SK-N-SH (cell line): Measurements from ENCODE around the gene VPS36. TPM values are rescaled to one million over a fixed set of nuclear protein-coding genes. Genes with fewer than 3 reads are reported as not detected.

ENCODE experiments used
- CTCF ChIA-PET: fragments of 300-600, 350-600 bp; formaldehyde crosslinking; extraction: SDS; loops from one replicate; lab custom pipeline; 2021; lab: Yijun Ruan, JAX
- POLR2A ChIA-PET: fragments of 350-600 bp; sonication (Branson Sonifier 250); formaldehyde crosslinking; extraction: SDS; loops from one replicate; lab custom pipeline; 2020; ENCODE audit warnings: antibody characterized with exemption, inconsistent platforms; lab: Yijun Ruan, JAX
- DNase-seq: peaks from one replicate; pipeline ENCODE4 v3.0.0; 2012
- H2AFZ ChIP-seq: fragments of 200-600 bp; sonication (generic); 2 replicates; pipeline ENCODE4 v1.8.1; 2016; ENCODE audit warnings: antibody characterized with exemption, mild to moderate bottlenecking, low read depth
- H3F3A ChIP-seq: fragments of 200-600 bp; sonication (generic); replicated peaks from 2 replicates; pipeline ENCODE3; 2016; ENCODE audit warnings: antibody characterized with exemption, mild to moderate bottlenecking; ENCODE audit not compliant: insufficient read depth
- H3K27ac ChIP-seq, 2 experiments: fragments of 200-500 bp in 1 of 2; fragments of 200-600 bp in 1 of 2; sonication (Bioruptor generic) in 1 of 2; sonication (generic), shearing (Covaris generic) in 1 of 2; 2 replicates each; pipeline versions ENCODE4 v1.5.1 to v1.6.1; 2014 to 2016; ENCODE audit warnings: low read depth in 2 of 2, inconsistent platforms in 1 of 2, low read length in 1 of 2, mild to moderate bottlenecking in 1 of 2, mixed read lengths in 1 of 2
- H3K27me3 ChIP-seq: fragments of 200-600 bp; sonication (generic), shearing (Covaris generic); 2 replicates; pipeline ENCODE4 v1.6.1; 2016; ENCODE audit warnings: mixed run types; ENCODE audit not compliant: insufficient read depth
- H3K36me3 ChIP-seq, 2 experiments: fragments of 200-500 bp in 1 of 2; fragments of 200-600 bp in 1 of 2; sonication (Bioruptor generic) in 1 of 2; sonication (generic) in 1 of 2; replicated peaks in 1 of 2; 2 replicates each; pipeline versions ENCODE3 to v1.5.1; 2014 to 2016; ENCODE audit warnings: low read length in 1 of 2, mild to moderate bottlenecking in 1 of 2; ENCODE audit not compliant: insufficient read depth in 2 of 2, control insufficient read depth in 1 of 2
- H3K4me1 ChIP-seq, 2 experiments: fragments of 200-500 bp in 1 of 2; fragments of 200-600 bp in 1 of 2; sonication (Bioruptor generic) in 1 of 2; sonication (generic), shearing (Covaris generic) in 1 of 2; 2 replicates each; pipeline versions ENCODE4 v1.5.1 to v1.6.1; 2014 to 2016; ENCODE audit warnings: low read depth in 1 of 2, low read length in 1 of 2, mixed run types in 1 of 2; ENCODE audit not compliant: insufficient read depth in 2 of 2, control insufficient read depth in 1 of 2
- H3K4me2 ChIP-seq: fragments of 200-600 bp; sonication (generic), shearing (Covaris generic); 2 replicates; pipeline ENCODE4 v1.6.1; 2017; ENCODE audit warnings: mixed run types
- H3K4me3 ChIP-seq, 2 experiments: fragments of 200-500 bp in 1 of 2; fragments of 200-600 bp in 1 of 2; sonication (Bioruptor generic) in 1 of 2; sonication (generic), shearing (Covaris generic) in 1 of 2; 2 replicates each; pipeline versions ENCODE4 v1.5.1 to v1.8.1; 2014 to 2016; ENCODE audit warnings: low read depth in 2 of 2, inconsistent platforms in 1 of 2, low read length in 1 of 2, mild to moderate bottlenecking in 1 of 2, mixed read lengths in 1 of 2, moderate library complexity in 1 of 2
- H3K79me2 ChIP-seq: fragments of 200-600 bp; sonication (generic); 2 replicates; pipeline ENCODE4 v1.8.1; 2017; ENCODE audit warnings: mild to moderate bottlenecking; ENCODE audit not compliant: insufficient read depth
- H3K9ac ChIP-seq: fragments of 200-600 bp; sonication (generic); 2 replicates; pipeline ENCODE4 v1.6.1; 2017; ENCODE audit warnings: mixed run types
- H3K9me2 ChIP-seq: fragments of 200-600 bp; sonication (generic); 2 replicates; pipeline ENCODE4 v1.6.1; 2017; ENCODE audit warnings: mixed run types
- H3K9me3 ChIP-seq: fragments of 200-600 bp; sonication (generic); 2 replicates; pipeline ENCODE4 v1.6.1; 2017; ENCODE audit warnings: mixed run types, mild to moderate bottlenecking, moderate library complexity
- H4K20me1 ChIP-seq: fragments of 200-600 bp; sonication (generic); 2 replicates; pipeline ENCODE4 v1.6.1; 2017; ENCODE audit warnings: mild to moderate bottlenecking, mixed run types; ENCODE audit not compliant: insufficient read depth
- CHD2 ChIP-seq: fragments of 150-350 bp; IDR thresholded peaks from 2 replicates; pipeline ENCODE4 v1.6.1; 2018; ENCODE audit warnings: low read length; ENCODE audit not compliant: partially characterized antibody
- ELF1 ChIP-seq: IDR thresholded peaks from 2 replicates; pipeline ENCODE4 v1.4.0; 2012
- EP300 ChIP-seq, 2 experiments: IDR thresholded peaks; 2 replicates each; pipeline versions ENCODE4 v1.4.0 to v1.6.1; 2012; ENCODE audit warnings: borderline replicate concordance in 1 of 2, low read depth in 1 of 2, low read length in 1 of 2
- FOSL2 ChIP-seq: IDR thresholded peaks from 2 replicates; pipeline ENCODE4 v1.4.0; 2012; ENCODE audit warnings: low read depth, mild to moderate bottlenecking, moderate library complexity, borderline replicate concordance
- FOXJ3 ChIP-seq: sonication (generic); formaldehyde crosslinking; IDR thresholded peaks from 2 replicates; pipeline ENCODE4 v1.5.1; 2020; ENCODE audit warnings: mild to moderate bottlenecking, missing genetic modification reagents
- GABPA ChIP-seq: IDR thresholded peaks from 2 replicates; pipeline ENCODE4 v1.4.0; 2012; ENCODE audit warnings: low read depth, mild to moderate bottlenecking
- GATA2 ChIP-seq: sonication (generic); formaldehyde crosslinking; IDR thresholded peaks from 2 replicates; pipeline ENCODE4 v1.5.0; 2020; ENCODE audit warnings: mild to moderate bottlenecking, missing genetic modification reagents
- MEF2A ChIP-seq: IDR thresholded peaks from 2 replicates; pipeline ENCODE4 v1.4.0; 2012; ENCODE audit warnings: low read depth, borderline replicate concordance
- MXI1 ChIP-seq: IDR thresholded peaks from 2 replicates; pipeline ENCODE4 v1.6.1; 2012; ENCODE audit warnings: mild to moderate bottlenecking, low read depth, low read length, improper control_type of control experiment
- RCOR1 ChIP-seq: fragments of 150-350 bp; IDR thresholded peaks from 2 replicates; pipeline ENCODE4 v1.6.1; 2017; ENCODE audit warnings: antibody characterized with exemption, low read length
- RFX5 ChIP-seq: IDR thresholded peaks from 2 replicates; pipeline ENCODE4 v1.6.1; 2012; ENCODE audit warnings: mild to moderate bottlenecking, improper control_type of control experiment, low read length
- RXRA ChIP-seq: IDR thresholded peaks from 2 replicates; pipeline ENCODE4 v1.4.0; 2012; ENCODE audit warnings: low read depth, mild to moderate bottlenecking, borderline replicate concordance
- SIN3A ChIP-seq: IDR thresholded peaks from 2 replicates; pipeline ENCODE4 v1.6.1; 2012; ENCODE audit warnings: low read depth, mild to moderate bottlenecking, low read length, moderate library complexity, borderline replicate concordance
- SMC3 ChIP-seq: IDR thresholded peaks from 2 replicates; pipeline ENCODE4 v1.6.1; 2012; ENCODE audit warnings: low read depth, low read length, improper control_type of control experiment
- TAF1 ChIP-seq: IDR thresholded peaks from 2 replicates; pipeline ENCODE4 v1.6.1; 2012; ENCODE audit warnings: low read depth, mild to moderate bottlenecking, low read length, moderate library complexity, borderline replicate concordance
- TEAD4 ChIP-seq: IDR thresholded peaks from 2 replicates; pipeline ENCODE4 v1.4.0; 2012; ENCODE audit warnings: mild to moderate bottlenecking, borderline replicate concordance; ENCODE audit not compliant: insufficient read depth
- YY1 ChIP-seq: IDR thresholded peaks from 2 replicates; pipeline ENCODE4 v1.4.0; 2012; ENCODE audit warnings: low read depth, mild to moderate bottlenecking
- WGBS: methylation state at CpG from one replicate; pipeline ENCODE4 v1.1.6; 2017; ENCODE audit warnings: low lambda C conversion rate; 5-methylcytosine and 5-hydroxymethylcytosine counted together
- polyA plus RNA-seq, 3 experiments: library from polyadenylated mRNA; depleted of rRNA; stranded (reverse); fragments of >200 nt; gene quantifications; 2 replicates each; pipeline ENCODE4 v1.2.3, GENCODE V29; 2012
- TF ChIP-seq, protein P1 (sequence below): IDR thresholded peaks from 2 replicates; pipeline ENCODE4; 2012
- TF ChIP-seq, protein P2 (sequence below): fragments of 150-350 bp; IDR thresholded peaks from 2 replicates; pipeline ENCODE4 v1.6.1; 2017; ENCODE audit warnings: antibody characterized with exemption, low read length, low read depth, borderline replicate concordance
- TF ChIP-seq, protein P3 (sequence below): IDR thresholded peaks from 2 replicates; pipeline ENCODE4 v1.6.1; 2012; ENCODE audit warnings: mild to moderate bottlenecking, low read depth, low read length, moderate library complexity

VPS36 gene
- polyA plus RNA-seq, 1 of the 3 experiments (the other 2 are of a cell fraction) = 9.9 TPM

DNA sequence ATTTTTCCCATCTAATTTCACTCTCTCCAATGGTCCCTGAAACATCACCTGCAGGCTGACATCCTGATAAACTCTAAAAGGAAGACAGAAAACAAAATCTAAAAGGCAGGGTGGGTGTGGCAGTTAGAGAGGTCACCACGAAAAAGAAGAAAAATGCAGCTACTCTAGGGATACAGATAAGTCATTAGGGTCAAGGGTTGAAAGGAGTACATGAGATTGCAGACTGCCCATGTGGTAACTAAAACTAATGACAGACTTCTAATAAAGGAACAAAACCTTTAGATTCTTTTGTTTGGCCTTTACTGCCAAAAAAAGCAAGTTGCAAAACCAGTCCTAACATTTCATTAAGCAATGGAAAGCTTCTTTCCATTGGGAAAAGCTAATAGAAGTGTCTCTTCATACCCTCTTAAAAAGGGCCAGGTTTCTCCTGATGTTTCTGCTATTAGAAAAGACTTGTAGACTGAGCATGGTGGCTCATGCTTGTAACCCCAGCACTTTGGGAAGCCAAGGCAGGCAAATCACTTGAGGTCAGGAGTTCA, 75.5 kb downstream of the VPS36 start:
- H2AFZ ChIP-seq = no peak overlapping the region
- H3K4me1 ChIP-seq = no peaks in the 10 kb centered on the region; a peak in 1 of 4 replicates
- no peaks in the 10 kb centered on the region for H3K27me3 ChIP-seq
- no peak overlapping the region for H3K9ac ChIP-seq
- ChIA-PET POLR2A (interaction anchor here (0.6 kb wide), 1 partner anchor 26 kb away, joined by 5 read pairs; no protein-coding TSS in a partner anchor), CTCF (interaction anchor here (1.4 to 2.5 kb wide), 3 partner anchors 9 to 75 kb away, joined by 3 to 14 read pairs (median 5); partner anchors contain the start of gene VPS36)
- H4K20me1 ChIP-seq = no peaks in the 10 kb centered on the region
- H3K9me2 ChIP-seq = no peaks in the 10 kb centered on the region
- no peak for DNase-seq
- H3K36me3 ChIP-seq = no peaks in the 10 kb centered on the region
- no peaks in the 10 kb centered on the region for H3K9me3 ChIP-seq
- peaks cover 11% of the 10 kb centered on the region for H3F3A ChIP-seq
- no peak overlapping the region for H3K4me3 ChIP-seq
- H3K27ac ChIP-seq = no peak overlapping the region
- TF ChIP-seq FOSL2 = no peak
- TF ChIP-seq TEAD4 = no peak
- TF ChIP-seq, protein P1, sequence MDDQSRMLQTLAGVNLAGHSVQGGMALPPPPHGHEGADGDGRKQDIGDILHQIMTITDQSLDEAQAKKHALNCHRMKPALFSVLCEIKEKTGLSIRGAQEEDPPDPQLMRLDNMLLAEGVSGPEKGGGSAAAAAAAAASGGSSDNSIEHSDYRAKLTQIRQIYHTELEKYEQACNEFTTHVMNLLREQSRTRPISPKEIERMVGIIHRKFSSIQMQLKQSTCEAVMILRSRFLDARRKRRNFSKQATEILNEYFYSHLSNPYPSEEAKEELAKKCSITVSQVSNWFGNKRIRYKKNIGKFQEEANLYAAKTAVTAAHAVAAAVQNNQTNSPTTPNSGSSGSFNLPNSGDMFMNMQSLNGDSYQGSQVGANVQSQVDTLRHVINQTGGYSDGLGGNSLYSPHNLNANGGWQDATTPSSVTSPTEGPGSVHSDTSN = no peak
- no peak for TF ChIP-seq RXRA
- no peak for TF ChIP-seq SMC3
- no peak for TF ChIP-seq MEF2A
- TF ChIP-seq GABPA = no peak
- TF ChIP-seq FOXJ3 (CRISPR knock-in tag) = no peak
- no peak for TF ChIP-seq RCOR1
- no peak for TF ChIP-seq MXI1
- TF ChIP-seq ELF1 = no peak
- TF ChIP-seq CHD2 = no peak
- TF ChIP-seq EP300 (IDR thresholded peaks at IDR 0.05; ENCODE audit: borderline replicate concordance in 1 of 2, low read depth in 1 of 2, low read length in 1 of 2) = no peak
- TF ChIP-seq, protein P2, sequence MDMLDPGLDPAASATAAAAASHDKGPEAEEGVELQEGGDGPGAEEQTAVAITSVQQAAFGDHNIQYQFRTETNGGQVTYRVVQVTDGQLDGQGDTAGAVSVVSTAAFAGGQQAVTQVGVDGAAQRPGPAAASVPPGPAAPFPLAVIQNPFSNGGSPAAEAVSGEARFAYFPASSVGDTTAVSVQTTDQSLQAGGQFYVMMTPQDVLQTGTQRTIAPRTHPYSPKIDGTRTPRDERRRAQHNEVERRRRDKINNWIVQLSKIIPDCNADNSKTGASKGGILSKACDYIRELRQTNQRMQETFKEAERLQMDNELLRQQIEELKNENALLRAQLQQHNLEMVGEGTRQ = no peak
- TF ChIP-seq RFX5 = no peak
- no peak for TF ChIP-seq SIN3A
- no peak for TF ChIP-seq GATA2 (CRISPR knock-in tag)
- H3K79me2 ChIP-seq = no peaks in the 10 kb centered on the region
- H3K4me2 ChIP-seq = no peak overlapping the region
- WGBS = 60% methylated on average over 1 of the region's 1 CpG

DNA sequence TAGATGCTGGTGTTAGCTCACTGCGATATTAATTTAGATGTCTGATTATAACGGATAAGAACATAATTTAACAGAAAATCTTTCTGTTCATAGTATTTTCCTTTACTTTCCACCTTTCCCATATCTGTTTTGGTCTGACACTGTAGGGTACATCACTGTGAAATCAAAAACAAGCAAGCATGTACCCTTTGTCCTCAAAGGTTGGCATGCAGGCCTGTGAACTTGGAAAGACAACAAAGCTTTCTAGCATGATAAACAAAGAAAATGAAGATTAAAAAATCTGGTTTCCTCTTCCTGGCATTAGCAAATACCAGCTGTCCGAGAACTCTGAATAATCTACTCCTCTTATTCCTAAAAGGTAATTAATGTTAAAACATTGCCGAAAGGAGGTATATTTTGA, 76.0 kb downstream of the VPS36 start:
- TF ChIP-seq TEAD4 (no peak), CHD2 (no peak), YY1 (no peak), TAF1 (no peak)
- TF ChIP-seq, protein P2 = no peak
- TF ChIP-seq, protein P3, sequence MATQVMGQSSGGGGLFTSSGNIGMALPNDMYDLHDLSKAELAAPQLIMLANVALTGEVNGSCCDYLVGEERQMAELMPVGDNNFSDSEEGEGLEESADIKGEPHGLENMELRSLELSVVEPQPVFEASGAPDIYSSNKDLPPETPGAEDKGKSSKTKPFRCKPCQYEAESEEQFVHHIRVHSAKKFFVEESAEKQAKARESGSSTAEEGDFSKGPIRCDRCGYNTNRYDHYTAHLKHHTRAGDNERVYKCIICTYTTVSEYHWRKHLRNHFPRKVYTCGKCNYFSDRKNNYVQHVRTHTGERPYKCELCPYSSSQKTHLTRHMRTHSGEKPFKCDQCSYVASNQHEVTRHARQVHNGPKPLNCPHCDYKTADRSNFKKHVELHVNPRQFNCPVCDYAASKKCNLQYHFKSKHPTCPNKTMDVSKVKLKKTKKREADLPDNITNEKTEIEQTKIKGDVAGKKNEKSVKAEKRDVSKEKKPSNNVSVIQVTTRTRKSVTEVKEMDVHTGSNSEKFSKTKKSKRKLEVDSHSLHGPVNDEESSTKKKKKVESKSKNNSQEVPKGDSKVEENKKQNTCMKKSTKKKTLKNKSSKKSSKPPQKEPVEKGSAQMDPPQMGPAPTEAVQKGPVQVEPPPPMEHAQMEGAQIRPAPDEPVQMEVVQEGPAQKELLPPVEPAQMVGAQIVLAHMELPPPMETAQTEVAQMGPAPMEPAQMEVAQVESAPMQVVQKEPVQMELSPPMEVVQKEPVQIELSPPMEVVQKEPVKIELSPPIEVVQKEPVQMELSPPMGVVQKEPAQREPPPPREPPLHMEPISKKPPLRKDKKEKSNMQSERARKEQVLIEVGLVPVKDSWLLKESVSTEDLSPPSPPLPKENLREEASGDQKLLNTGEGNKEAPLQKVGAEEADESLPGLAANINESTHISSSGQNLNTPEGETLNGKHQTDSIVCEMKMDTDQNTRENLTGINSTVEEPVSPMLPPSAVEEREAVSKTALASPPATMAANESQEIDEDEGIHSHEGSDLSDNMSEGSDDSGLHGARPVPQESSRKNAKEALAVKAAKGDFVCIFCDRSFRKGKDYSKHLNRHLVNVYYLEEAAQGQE = no peak
- H3K9me3 ChIP-seq = no peaks in the 10 kb centered on the region
- DNase-seq = no peak
- H3K4me2 ChIP-seq = no peak overlapping the region
- no peak overlapping the region for H3K27ac ChIP-seq
- no peaks in the 10 kb centered on the region for H3K36me3 ChIP-seq
- ChIA-PET CTCF (interaction anchor here (1.4 to 2.5 kb wide), 3 partner anchors 8 to 76 kb away, joined by 3 to 14 read pairs (median 5); partner anchors contain the start of gene VPS36), POLR2A (no interaction called here)
- H3K79me2 ChIP-seq = no peaks in the 10 kb centered on the region
- H3K4me1 ChIP-seq = no peaks in the 10 kb centered on the region; a peak in 1 of 4 replicates
- peaks cover 11% of the 10 kb centered on the region for H3F3A ChIP-seq
- no peak overlapping the region for H3K9ac ChIP-seq
- 97% methylated on average over 4 of the region's 4 CpGs for WGBS
- no peaks in the 10 kb centered on the region for H3K9me2 ChIP-seq
- H3K27me3 ChIP-seq = no peaks in the 10 kb centered on the region
- H2AFZ ChIP-seq = no peak overlapping the region
- H4K20me1 ChIP-seq = no peaks in the 10 kb centered on the region
- H3K4me3 ChIP-seq = no peak overlapping the region
